SW480 (cell line): ENCODE data around the gene CCNQ.

Experiments used
- DNase-seq: peaks from one replicate; pipeline ENCODE4 v3.0.0-alpha.2; 2016; ENCODE audit warnings: low spot score

The CCNQ gene

GRCh38 chrX:153539171-153539978 lies 59.6 kb downstream of the CCNQ start:
- peak; percentile 44 for DNase-seq

DNA sequence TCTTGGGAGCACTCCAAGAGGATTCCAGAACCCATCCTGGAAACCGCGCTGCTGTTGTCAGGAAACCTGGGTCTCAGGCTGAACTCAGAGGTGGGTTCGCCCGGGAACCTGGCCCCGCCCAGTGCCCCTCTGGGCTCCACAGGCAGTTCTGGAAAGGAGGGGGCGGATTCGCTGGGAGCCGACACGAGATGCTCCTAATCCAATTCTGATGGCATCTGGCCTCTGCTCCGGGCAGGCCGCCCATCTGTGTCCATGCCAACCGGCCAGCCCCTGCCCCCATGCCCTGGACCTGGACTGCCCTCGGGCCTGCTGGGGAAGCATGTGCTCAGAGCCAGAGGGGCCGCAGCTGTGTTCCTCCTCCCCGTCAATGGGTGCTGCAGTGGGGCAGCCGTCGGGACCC lies 60.5 kb downstream of the CCNQ start:
- no peak for DNase-seq
